Measurements from ENCODE around the gene RNU6-9.

DNA sequence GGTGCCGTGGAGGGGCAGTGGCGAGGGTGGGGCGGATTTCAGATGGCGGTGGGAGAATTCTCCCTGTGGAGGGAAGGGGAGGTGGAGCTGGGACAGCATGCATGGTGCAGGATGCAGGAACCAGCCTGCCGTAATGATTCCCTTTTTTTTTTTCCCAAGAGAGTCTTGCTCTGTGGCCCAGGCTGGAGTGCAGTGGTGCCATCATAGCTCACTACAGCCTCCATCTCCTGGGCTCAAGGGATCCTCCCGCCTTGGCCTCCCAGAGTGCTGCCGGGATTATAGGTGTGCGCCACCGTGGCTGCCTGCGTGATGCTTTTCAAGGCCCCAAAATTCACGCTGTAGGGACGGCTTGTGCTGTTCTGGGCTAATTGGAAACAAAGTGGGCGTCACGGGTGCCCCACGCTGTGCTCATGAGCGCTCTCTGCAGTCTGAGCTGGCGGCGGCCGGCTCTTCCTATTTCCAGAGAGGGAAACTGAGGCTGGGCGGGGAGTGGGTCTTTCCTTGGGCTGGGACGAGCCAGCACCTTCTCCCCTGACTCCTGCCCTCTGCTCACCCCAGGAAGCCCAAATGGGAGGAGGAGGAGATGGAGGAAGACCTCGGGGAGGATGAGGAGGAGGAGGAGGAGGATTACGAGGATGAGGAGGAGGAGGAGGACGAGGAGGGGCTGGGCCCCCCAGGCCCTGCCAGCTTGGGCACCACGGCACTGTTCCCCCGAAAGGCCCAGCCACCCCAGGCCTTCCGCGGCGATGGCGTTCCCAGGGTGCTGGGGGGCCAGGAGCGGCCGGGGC lies 38.8 kb downstream of the RNU6-9 start:
- TF ChIP-seq POLR2A (IDR thresholded peaks at IDR 0.05) (no peak), EP300 (IDR thresholded peaks at IDR 0.05) (no peak)
- TF ChIP-seq, protein P1, sequence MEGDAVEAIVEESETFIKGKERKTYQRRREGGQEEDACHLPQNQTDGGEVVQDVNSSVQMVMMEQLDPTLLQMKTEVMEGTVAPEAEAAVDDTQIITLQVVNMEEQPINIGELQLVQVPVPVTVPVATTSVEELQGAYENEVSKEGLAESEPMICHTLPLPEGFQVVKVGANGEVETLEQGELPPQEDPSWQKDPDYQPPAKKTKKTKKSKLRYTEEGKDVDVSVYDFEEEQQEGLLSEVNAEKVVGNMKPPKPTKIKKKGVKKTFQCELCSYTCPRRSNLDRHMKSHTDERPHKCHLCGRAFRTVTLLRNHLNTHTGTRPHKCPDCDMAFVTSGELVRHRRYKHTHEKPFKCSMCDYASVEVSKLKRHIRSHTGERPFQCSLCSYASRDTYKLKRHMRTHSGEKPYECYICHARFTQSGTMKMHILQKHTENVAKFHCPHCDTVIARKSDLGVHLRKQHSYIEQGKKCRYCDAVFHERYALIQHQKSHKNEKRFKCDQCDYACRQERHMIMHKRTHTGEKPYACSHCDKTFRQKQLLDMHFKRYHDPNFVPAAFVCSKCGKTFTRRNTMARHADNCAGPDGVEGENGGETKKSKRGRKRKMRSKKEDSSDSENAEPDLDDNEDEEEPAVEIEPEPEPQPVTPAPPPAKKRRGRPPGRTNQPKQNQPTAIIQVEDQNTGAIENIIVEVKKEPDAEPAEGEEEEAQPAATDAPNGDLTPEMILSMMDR (IDR thresholded peaks at IDR 0.05): no peak

Measured in tibial nerve (tissue), 4 donors.